AG08396 (cell line): ENCODE measurements around the gene AREG.

Experiments used
- DNase-seq: peaks from one replicate; pipeline ENCODE4 v3.0.0; 2012; ENCODE audit warnings: low spot score, mixed read lengths

AREG gene

DNA sequence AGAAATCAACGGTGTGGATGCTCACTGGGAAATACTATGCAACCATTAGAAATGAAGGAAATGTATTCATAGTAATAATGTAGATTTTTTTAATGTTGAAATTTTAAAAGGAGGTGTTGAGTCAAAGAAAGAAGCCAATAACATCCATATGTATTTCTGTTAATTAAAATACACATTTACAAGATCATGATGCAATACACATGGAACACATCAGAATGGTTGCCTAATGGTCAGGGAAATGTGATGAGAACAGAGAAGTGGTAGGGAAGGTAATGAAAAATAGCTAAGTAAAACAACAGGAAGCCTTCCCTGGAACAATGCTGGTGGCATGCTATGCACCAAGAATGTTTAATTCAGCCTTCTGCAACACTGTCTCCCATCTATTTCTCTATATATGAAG, 18.2 kb downstream of the AREG start:
- no peak for DNase-seq

GRCh38 chr4:74464291-74464690, 19.4 kb downstream of the AREG start:
- no peak for DNase-seq

DNA sequence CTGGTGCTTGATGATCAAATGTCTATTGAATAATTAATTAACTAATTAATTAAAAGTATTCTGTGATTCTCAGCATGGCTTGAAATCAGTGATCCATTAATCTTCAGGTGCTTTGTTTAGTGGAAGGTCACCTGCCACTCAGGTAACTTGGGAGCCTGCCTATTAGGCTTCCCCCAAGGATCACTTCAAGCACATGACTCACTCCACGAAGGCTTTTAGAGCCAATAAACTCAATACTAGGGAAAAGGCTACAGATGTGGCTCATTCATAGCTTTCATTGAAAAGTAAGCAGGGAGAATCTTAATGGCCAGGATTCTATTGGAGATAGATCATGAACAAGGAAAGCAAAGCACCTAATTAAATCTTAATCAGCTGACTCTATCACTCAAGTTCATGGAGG, 21.3 kb downstream of the AREG start:
- no peak for DNase-seq

DNA sequence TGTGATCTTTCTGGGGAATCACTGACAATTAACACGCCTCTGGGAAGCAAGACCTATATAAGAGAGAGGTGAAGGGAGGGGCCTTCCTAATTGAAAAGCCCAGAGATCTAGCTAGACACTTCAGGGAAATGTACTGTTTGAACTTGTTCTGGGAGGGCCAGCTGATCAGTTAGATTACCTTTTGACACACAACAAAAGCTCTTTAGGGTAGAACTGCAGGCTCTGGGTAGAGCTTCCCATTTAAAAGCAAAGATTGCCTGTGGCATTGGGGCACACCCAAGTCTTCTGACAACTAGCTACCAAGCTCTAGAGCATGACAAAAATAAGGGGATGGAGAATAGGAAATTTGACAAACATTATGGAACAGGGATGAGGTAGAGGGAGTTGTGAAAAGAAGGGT, 26.3 kb downstream of the AREG start:
- no peak for DNase-seq

GRCh38 chr4:74473155-74473811, 28.3 kb downstream of the AREG start:
- DNase-seq = peak; percentile 58

- DNase-seq = peak; percentile 23
Measured at GRCh38 chr4:74474345-74475090, 29.6 kb downstream of the AREG start.

DNA sequence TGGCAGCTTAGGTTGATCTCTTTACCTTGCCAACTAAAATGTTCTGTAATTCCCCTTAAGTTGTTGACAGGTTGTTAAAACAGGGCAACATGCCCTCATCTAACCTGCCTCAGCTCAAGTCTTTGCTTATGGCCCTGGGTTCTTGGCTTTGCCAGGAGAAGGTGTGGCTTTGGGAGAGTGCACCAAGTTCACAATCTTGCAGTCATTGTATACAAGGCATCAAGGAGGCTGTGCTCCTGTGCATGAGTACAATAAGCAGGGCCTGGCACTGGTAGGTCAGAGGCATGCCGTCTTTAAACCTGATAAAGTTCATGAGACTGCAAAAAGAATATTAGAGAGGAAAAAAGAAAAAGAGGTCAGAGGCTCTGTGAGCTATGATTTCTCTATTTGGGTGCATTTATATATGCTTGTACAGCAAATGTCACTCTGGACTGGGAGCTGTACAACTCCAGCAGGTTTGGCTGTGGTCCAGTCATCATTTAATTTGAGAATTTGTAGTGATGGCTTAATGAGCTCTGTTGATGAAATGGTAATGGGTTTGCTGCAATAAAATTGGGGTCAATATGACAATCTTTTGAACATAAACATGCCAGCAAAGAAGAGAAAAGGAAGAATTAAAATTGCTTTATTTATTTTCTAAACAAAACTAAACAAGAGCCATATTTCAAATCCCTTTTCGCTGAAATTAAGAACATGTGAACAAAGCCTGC, 30.3 kb downstream of the AREG start:
- no peak for DNase-seq

GRCh38 chr4:74475946-74476345, 31.0 kb downstream of the AREG start:
- no peak for DNase-seq

DNA sequence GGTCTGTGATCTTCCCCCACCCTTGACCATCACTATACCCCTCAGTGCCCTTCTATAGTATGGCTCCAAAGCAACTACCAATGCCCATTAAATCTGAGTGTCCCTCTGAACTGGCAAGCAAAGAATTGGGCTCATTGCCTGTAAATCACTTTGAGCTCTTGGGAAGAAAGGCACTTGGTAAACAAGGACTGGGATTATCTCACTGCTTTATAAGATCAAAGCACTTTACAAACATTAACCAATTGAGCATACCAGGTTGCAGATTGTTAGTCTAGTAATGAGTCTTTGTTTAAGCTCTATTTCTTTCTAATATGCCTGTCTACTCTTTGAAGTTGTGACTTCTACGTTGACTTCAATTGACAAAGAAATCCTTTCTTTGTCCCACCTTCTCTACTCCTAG, 34.1 kb downstream of the AREG start:
- no peak for DNase-seq

DNA sequence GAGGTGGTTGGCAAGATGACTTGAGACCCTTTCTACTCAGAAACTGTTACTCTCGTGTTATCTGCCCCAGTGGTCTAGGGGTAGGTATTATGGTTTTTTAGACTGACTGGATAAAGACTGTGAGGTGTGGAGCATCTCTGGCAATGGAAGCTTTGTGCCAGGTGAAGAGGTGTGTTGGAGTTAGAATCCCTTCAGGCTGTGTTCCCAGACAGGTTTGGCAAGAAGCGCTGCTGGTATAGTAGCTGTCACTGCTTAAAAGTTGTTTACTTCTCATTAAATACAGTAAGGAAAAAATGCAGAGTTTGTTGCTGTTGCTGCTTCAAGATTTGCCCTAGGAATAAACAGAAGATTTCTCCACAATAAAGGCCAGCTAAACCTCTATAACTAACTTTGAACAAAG, 35.3 kb downstream of the AREG start:
- DNase-seq = no peak

GRCh38 chr4:74481891-74482609, 37.1 kb downstream of the AREG start:
- DNase-seq = no peak

GRCh38 chr4:74483226-74483911, 38.4 kb downstream of the AREG start:
- no peak for DNase-seq

DNA sequence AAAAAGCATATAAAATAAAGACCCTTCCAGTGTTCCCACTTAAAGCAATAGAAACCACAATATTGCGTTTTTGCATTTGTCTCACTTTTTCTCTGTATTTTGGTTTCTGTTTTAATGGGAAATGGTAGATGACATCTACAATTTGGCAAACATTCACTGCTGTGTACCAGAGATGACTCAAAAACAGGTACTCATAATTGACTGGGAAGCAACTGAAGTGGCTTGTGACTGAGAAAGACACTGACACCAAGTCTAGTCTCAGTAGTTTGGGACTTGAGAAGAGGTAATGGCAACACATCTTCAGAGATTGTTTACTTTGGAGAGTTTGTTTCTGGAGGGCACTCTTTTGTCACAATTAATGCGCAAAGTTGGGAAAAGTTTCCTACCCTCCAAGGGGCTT, 42.0 kb downstream of the AREG start:
- no peak for DNase-seq

- no peak for DNase-seq
Measured at GRCh38 chr4:74487771-74488170, 42.8 kb downstream of the AREG start.

GRCh38 chr4:74490736-74491135, 45.8 kb downstream of the AREG start:
- no peak for DNase-seq

DNA sequence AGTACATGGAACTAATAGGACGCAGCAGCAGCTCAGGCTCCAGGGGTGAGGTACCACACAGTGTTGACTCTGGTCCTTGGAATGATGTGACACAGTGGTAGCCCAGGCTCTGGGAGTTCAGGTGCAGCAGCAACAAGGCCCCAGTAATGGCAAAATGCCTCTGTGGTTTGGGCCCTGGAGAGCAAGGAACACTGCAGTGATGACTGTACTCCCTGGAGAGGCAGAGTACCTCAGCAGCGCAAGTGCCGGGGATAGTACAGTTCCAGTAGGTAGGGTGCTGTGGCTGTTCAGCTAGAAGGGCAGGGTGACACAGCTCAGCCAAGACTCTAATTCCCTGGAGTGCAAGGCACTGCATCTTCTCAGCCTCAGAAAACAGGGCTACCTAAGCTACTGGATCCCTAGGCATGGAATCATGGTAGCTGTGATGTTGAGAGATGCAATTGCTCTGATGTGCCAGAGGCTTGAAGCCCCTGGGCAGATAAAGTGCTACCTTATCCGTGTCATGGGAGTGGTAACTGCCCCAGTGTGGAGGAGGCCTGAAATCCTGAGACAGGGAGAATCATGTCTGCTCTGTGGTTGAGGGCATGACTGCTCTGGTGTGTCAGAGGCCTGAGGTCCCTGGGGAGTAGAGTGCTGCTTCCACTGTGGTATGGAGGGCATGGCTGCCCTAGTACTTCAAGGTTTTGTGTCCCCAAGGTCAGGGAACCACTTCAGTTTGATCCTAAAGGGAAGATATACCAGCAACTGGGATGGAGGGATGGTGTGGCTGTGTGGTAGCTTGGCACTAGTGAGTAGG, 55.2 kb downstream of the AREG start:
- peak; percentile 4 for DNase-seq

DNA sequence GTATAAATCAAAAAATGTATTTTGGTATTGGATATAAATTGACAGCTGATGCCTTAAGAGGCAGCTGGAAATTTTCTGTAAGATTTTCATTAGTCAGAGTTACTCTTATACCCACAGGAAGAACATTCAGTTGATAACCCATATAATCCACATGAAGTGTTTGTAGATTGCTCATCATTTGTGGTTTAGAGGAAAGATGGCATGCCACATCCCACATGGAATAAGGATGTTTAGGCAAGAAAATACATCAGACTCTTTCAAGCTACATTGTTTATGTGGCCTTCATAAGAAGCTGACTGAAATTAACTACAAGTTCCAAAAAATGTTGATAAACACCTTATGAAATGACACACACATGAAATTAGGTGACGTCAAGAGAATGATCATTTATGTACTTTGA, 56.6 kb downstream of the AREG start:
- DNase-seq = peak; percentile 51

- DNase-seq = no peak
Measured at GRCh38 chr4:74503580-74503979, 58.6 kb downstream of the AREG start.

- no peak for DNase-seq
Measured at GRCh38 chr4:74504212-74504611, 59.3 kb downstream of the AREG start.
